GM18526 (cell line): Measurements from ENCODE around the gene TMPRSS15.

ENCODE experiments used
- POLR2A ChIP-seq: IDR thresholded peaks from 3 replicates; pipeline ENCODE4 v1.6.1; 2011; ENCODE audit not compliant: insufficient read length; ENCODE audit errors: extremely low read depth

The TMPRSS15 gene

DNA sequence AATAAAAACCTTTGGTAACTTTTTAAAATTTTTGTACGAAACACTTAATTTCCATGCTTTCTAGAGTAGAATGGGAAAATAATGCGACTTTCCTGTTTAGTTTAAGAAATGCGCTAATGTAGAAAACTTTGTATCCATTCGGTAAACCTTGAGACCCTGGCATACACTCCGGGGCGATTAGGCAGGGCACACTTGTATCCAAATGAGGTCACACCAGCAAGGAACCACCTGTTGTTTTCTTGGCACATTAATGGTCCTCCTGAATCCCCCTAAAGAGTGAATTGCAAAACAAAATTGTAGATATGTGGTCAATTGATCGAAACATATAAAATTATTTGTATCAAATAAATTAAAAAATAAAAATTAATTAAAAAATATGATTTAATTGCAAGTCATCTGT, 133.7 kb downstream of the TMPRSS15 start:
- no peak for TF ChIP-seq POLR2A

- no peak for TF ChIP-seq POLR2A
These were observed 134.7 kb downstream of the TMPRSS15 start for GRCh38 chr21:18268906-18269305.

- TF ChIP-seq POLR2A = no peak
These were observed 136.1 kb downstream of the TMPRSS15 start for GRCh38 chr21:18267496-18267895.

DNA sequence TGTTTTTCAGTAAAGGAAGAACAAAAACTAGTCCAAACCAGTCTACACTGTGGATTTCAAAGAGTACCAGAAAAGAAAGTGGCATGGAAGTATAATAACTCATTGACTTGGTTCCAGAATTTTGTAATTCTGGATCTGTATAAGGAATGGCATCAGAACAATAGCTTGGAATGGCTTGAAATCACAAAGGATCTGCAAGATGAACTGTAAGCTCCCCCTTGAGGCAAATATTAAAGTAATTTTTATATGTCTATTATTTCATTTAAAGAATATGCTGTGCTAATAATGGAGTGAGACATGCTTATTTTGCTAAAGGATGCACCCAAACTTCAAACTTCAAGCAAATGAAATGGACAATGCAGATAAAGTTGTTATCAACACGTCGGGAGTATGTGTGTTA, 137.6 kb downstream of the TMPRSS15 start:
- TF ChIP-seq POLR2A = no peak

- TF ChIP-seq POLR2A = no peak
These were observed 149.8 kb downstream of the TMPRSS15 start for GRCh38 chr21:18253799-18254198.

GRCh38 chr21:18253221-18253620, 150.4 kb downstream of the TMPRSS15 start:
- TF ChIP-seq POLR2A = no peak

DNA sequence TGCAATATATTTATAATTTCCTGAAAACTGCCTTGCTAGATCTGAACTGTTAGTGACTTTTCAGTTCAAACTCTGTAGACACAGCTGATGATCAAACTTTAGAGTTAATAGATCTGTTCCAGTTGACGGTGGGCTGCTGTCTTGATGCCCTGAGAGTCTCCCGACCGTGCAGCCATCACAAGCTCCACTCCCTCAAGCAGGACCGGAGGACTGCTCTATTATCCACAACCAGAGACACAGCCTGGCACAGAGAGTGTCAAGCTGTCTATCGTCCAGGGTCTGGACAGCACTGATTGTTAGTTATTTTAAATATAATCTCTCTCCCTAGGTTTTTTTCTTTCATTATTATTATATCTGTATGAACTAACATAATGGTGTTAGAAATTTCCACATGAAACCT, 150.9 kb downstream of the TMPRSS15 start:
- TF ChIP-seq POLR2A = no peak

DNA sequence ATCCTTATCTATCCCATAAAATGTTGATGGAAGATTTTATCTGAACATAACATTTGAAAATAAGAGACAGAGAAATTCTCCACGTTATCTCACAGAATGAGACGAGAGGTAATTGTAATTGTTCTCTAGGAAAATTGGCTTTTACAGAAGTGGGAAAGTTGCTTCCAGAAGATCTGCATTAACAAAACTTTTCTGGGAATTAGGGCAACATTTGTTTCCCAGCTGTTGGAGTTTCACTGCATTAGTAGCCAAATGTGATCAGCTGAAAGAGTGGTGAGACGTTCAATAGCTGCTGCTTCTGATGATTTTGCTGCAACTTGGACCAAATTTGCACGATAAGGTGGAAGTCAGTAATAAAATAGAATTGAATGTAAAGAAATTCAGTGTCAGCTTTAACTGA, 151.3 kb downstream of the TMPRSS15 start:
- TF ChIP-seq POLR2A = no peak

GRCh38 chr21:18251065-18251464, 152.5 kb downstream of the TMPRSS15 start:
- no peak for TF ChIP-seq POLR2A

DNA sequence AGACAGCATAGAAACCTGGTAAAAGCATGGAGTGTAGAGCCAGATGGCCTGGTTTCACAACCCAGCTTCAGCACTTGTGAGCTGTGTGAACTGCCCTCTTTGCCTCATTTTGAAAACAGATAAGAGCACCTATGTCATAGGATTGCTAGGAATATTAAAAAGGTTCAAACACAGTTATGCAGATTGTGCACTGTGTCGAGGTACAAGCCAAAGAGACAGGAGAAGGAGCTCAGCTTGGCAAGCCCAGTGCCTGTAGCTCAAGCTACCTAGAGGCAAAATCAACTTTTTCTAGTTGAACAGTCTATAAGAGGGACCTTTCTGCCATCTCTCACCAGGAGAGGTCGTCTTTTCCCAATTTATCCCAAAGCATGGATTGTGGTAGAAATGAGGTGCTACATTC, 153.9 kb downstream of the TMPRSS15 start:
- TF ChIP-seq POLR2A = no peak

- TF ChIP-seq POLR2A = no peak
These were observed 155.4 kb downstream of the TMPRSS15 start for GRCh38 chr21:18248171-18248570.

DNA sequence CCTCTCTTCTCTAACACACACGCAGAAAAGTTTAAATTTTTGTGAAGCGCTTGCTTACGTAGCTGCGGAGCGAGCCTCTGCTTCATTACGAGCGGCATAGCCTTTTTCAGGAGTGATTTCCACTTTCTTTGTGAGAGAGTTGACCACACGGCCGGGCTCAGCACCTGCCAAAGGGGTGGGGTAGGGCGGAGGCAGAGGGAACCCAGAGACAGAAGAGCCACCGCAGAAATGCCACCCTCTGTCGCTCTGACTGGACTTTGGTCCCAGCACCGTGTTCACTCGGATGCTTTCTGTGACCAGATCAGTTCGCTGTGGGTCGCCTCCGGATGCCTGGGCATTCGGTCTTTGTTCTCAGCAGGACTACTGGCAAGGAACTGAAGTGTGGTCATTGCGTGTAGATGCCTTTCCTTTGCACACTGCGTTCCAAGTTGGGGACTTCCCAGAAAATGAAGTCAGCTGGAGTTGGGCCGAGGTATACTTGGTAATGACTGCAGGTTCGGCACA, 158.1 kb downstream of the TMPRSS15 start:
- no peak for TF ChIP-seq POLR2A

DNA sequence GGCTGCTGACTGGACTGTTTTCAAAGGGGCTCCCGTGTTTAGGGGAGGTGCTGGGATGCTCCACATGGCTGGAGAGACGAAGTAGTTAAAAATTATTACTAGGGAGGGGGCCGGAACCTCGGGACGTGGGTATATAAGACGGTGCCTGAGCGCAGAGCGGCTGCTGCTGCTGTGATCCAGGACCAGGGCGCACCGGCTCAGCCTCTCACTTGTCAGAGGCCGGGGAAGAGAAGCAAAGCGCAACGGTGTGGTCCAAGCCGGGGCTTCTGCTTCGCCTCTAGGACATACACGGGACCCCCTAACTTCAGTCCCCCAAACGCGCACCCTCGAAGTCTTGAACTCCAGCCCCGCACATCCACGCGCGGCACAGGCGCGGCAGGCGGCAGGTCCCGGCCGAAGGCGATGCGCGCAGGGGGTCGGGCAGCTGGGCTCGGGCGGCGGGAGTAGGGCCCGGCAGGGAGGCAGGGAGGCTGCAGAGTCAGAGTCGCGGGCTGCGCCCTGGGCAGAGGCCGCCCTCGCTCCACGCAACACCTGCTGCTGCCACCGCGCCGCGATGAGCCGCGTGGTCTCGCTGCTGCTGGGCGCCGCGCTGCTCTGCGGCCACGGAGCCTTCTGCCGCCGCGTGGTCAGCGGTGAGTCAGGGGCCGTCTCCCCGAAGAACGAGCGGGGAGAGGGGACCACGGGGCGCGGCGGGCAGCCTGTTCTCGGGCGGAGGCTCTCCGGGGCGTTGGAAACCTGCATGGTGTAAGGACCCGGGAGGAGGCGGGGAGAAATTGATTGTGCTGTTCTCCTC, 158.7 kb downstream of the TMPRSS15 start, which contains the start of gene CHODL:
Gene CHODL, plus strand, starts transcription at position 163 of the 793 bp plus-strand sequence. Its CDS starts 391 bp downstream, at position 554.
- no peak for TF ChIP-seq POLR2A

DNA sequence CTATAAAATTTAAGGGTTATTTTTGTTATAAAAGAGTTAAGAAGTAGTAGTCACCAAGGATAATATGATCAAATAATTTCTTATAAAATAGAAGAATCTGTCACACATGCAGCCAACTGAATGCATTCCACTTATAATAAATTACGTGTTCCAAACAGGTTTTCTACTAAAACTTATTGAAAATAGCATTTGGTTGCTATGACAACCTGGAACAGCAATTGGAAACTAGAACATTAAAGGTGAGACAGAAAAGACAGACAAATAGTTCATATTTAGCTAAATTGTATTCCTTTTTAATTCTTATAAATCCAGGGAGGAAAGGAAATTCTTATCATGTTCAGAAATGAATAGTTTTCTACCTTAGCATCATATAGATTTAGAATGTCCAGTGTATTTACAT, 168.0 kb downstream of the TMPRSS15 start:
- no peak for TF ChIP-seq POLR2A

- no peak for TF ChIP-seq POLR2A
These were observed 175.4 kb downstream of the TMPRSS15 start for GRCh38 chr21:18228060-18228739.

DNA sequence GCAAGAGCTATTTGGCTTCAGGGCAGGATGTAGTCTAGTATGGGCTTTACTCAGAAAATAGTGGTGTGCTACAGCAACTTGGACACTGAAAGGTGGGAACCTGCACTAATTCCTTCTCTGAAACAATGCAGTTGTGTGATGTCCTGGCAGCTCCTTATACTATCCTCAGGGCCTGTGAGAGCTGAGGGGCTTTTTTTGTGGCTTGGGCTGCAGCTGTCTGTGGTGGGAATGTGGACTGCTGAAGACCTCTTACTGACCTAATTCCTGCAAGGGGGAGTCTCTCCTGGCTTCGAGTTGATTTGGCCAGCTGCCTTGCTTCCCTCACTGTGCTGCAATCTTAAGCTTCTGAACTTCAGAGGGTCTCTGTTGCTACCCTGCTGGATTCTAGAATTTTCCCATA, 181.2 kb downstream of the TMPRSS15 start:
- TF ChIP-seq POLR2A = no peak
